ENCODE results near the gene KCNG2.

- TF ChIP-seq ZNF184 (tag by site-specific recombination; IDR thresholded peaks at IDR 0.05) (no peak), MZF1 (tag by site-specific recombination; IDR thresholded peaks at IDR 0.05; ENCODE audit: borderline replicate concordance) (no peak), ZNF26 (tag by site-specific recombination; IDR thresholded peaks at IDR 0.05) (no peak), ZNF830 (tag by site-specific recombination; IDR thresholded peaks at IDR 0.05; ENCODE audit: low read depth) (no peak), KLF9 (tag by site-specific recombination; IDR thresholded peaks at IDR 0.05; ENCODE audit: low read depth) (no peak), CTCF (tag by site-specific recombination; IDR thresholded peaks at IDR 0.05) (no peak), ZNF639 (tag by site-specific recombination; IDR thresholded peaks at IDR 0.05) (no peak), HIC1 (tag by site-specific recombination; IDR thresholded peaks at IDR 0.05) (no peak), ZNF513 (tag by site-specific recombination; IDR thresholded peaks at IDR 0.05) (no peak), ZNF423 (tag by site-specific recombination; IDR thresholded peaks at IDR 0.05) (no peak)
Measured at GRCh38 chr18:79874553-79875530, 77.1 kb downstream of the KCNG2 start.
